Chondrocyte (in vitro differentiated cells): ENCODE measurements around the gene TFF1. TPM values are rescaled to one million over a fixed set of nuclear protein-coding genes. Genes with fewer than 3 reads are reported as not detected.

ENCODE experiments used
- DNase-seq: peaks from one replicate; pipeline ENCODE4 v3.0.0; 2021; ENCODE audit warnings: mixed read lengths, low spot score
- H3K27ac Mint-ChIP-seq: one replicate; pipeline ENCODE4 v1.8.0; 2021; ENCODE audit warnings: mild to moderate bottlenecking, moderate library complexity, mixed read lengths; ENCODE audit not compliant: unreplicated experiment
- H3K27me3 Mint-ChIP-seq: 2 replicates; pipeline ENCODE4 v1.8.0; 2021; ENCODE audit warnings: low read depth, mixed read lengths
- H3K36me3 Mint-ChIP-seq: 2 replicates; pipeline ENCODE4 v1.8.0; 2021; ENCODE audit warnings: low read depth, mixed read lengths
- H3K4me1 Mint-ChIP-seq: 2 replicates; pipeline ENCODE4 v1.8.0; 2021; ENCODE audit warnings: low read depth, mild to moderate bottlenecking, mixed read lengths
- H3K4me3 Mint-ChIP-seq: one replicate; pipeline ENCODE4 v1.8.0; 2021; ENCODE audit warnings: mild to moderate bottlenecking, moderate library complexity, mixed read lengths; ENCODE audit not compliant: unreplicated experiment
- H3K9me3 Mint-ChIP-seq: 2 replicates; pipeline ENCODE4 v1.8.0; 2021; ENCODE audit warnings: low read depth, mixed read lengths
- CTCF ChIP-seq: fragments of 200-600 bp; sonication (generic); IDR thresholded peaks from 2 replicates; pipeline ENCODE4 v1.5.0; 2021; ENCODE audit warnings: antibody characterized with exemption, mild to moderate bottlenecking, moderate library complexity
- total RNA-seq: library from RNA; stranded (reverse); gene quantifications from 3 replicates; pipeline ENCODE4 v1.2.1, GENCODE V29; 2021

The TFF1 gene
- total RNA-seq, 1 donor from 2014 or later: not detected

GRCh38 chr21:42346866-42347600 lies 19.3 kb downstream of the TFF1 start:
- H3K36me3 Mint-ChIP-seq: no peaks in the 10 kb centered on the region
- DNase-seq: no peak
- no peaks in the 10 kb centered on the region for H3K27me3 Mint-ChIP-seq
- no peak overlapping the region for H3K4me3 Mint-ChIP-seq
- peaks cover 4% of the 10 kb centered on the region for H3K4me1 Mint-ChIP-seq
- no peak for TF ChIP-seq CTCF
- H3K27ac Mint-ChIP-seq: no peak overlapping the region
- H3K9me3 Mint-ChIP-seq: no peaks in the 10 kb centered on the region

- H3K27ac Mint-ChIP-seq: no peak overlapping the region
- DNase-seq: no peak
These were observed 19.9 kb downstream of the TFF1 start for GRCh38 chr21:42346441-42346840.

GRCh38 chr21:42344631-42345030 lies 21.7 kb downstream of the TFF1 start:
- TF ChIP-seq CTCF: no peak
- Mint-ChIP-seq H3K4me3 (no peak overlapping the region), H3K9me3 (no peaks in the 10 kb centered on the region), H3K36me3 (no peaks in the 10 kb centered on the region), H3K4me1 (no peaks in the 10 kb centered on the region), H3K27me3 (no peaks in the 10 kb centered on the region), H3K27ac (no peak overlapping the region)
- no peak for DNase-seq

More at GRCh38 chr21:42346441-42346840, 19.9 kb downstream of the TFF1 start:
- H3K4me3 Mint-ChIP-seq: no peak overlapping the region
- H3K36me3 Mint-ChIP-seq: no peaks in the 10 kb centered on the region
- no peaks in the 10 kb centered on the region for H3K9me3 Mint-ChIP-seq
- no peaks in the 10 kb centered on the region for H3K27me3 Mint-ChIP-seq
- TF ChIP-seq CTCF: no peak
- H3K4me1 Mint-ChIP-seq: peaks cover 4% of the 10 kb centered on the region

GRCh38 chr21:42343963-42344510 lies 22.3 kb downstream of the TFF1 start:
- H3K4me3 Mint-ChIP-seq: no peak overlapping the region
- H3K9me3 Mint-ChIP-seq: no peaks in the 10 kb centered on the region
- DNase-seq: no peak
- TF ChIP-seq CTCF: no peak
- H3K36me3 Mint-ChIP-seq: no peaks in the 10 kb centered on the region
- H3K27me3 Mint-ChIP-seq: no peaks in the 10 kb centered on the region
- no peak overlapping the region for H3K27ac Mint-ChIP-seq
- no peaks in the 10 kb centered on the region for H3K4me1 Mint-ChIP-seq

GRCh38 chr21:42343556-42343955 lies 22.8 kb downstream of the TFF1 start:
- no peak for TF ChIP-seq CTCF
- H3K27ac Mint-ChIP-seq: no peak overlapping the region
- H3K27me3 Mint-ChIP-seq: no peaks in the 10 kb centered on the region
- no peaks in the 10 kb centered on the region for H3K36me3 Mint-ChIP-seq
- no peak for DNase-seq
- H3K4me3 Mint-ChIP-seq: no peak overlapping the region
- H3K4me1 Mint-ChIP-seq: no peaks in the 10 kb centered on the region
- H3K9me3 Mint-ChIP-seq: no peaks in the 10 kb centered on the region
